GM19240 (cell line): ENCODE data around the gene ANO9.
A peak's percentile ranks its signal among the peaks of the same experiment; 100 is the strongest.

Experiments
- DNase-seq: peaks from one replicate; pipeline ENCODE4 v3.0.0; 2011; ENCODE audit warnings: low spot score; ENCODE audit not compliant: insufficient read length

ANO9 gene, protein sequence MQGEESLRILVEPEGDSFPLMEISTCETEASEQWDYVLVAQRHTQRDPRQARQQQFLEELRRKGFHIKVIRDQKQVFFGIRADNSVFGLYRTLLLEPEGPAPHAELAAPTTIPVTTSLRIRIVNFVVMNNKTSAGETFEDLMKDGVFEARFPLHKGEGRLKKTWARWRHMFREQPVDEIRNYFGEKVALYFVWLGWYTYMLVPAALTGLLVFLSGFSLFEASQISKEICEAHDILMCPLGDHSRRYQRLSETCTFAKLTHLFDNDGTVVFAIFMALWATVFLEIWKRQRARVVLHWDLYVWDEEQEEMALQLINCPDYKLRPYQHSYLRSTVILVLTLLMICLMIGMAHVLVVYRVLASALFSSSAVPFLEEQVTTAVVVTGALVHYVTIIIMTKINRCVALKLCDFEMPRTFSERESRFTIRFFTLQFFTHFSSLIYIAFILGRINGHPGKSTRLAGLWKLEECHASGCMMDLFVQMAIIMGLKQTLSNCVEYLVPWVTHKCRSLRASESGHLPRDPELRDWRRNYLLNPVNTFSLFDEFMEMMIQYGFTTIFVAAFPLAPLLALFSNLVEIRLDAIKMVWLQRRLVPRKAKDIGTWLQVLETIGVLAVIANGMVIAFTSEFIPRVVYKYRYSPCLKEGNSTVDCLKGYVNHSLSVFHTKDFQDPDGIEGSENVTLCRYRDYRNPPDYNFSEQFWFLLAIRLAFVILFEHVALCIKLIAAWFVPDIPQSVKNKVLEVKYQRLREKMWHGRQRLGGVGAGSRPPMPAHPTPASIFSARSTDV

DNA sequence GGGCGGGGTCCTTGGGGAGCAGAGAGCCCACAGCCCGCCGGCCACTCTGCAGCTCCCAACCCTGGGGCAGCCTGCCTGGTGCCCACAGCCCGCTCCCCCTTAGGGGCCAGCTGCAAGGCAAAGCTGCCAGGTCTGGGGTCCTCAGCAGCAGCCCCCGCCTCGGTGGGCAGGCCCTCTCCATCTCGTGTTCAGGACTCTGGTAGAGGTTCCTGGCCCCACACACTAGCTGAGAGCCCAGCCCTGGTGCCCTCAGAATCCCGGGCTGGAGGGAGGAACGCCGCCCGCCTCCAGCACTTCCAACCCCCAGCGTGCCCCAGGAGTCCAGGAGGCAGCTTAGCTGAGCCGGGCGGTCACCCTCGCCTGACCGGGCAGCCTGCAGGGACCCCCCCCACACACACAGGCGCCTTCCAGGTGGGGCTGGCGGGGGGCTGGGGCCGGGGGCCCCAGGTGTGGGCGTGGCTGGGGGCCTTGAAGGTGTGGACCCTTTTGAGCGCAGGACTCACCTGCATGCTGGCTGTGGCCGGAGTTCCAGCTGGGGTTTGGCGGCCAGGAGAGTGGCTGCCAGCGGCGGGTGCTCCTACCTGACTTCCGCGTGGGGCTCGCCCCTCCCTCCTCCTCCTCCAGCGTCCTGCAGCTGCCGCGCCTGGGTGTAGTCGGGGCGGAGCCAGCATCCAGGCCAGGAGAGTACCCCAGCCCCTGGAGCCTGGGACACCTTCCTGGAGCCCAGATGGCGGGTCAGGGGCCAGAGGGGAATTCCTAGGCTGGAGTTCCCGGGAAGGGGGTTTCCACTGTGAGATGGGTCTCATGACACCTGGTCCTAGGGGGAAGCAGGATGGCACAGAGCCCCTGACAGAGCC, at the start of gene ANO9:
Gene ANO9 (minus strand): TSS at position 594 of the 857 bp plus-strand sequence. CDS start 85 bp downstream, at position 509.
- peak; percentile 86 for DNase-seq

DNA sequence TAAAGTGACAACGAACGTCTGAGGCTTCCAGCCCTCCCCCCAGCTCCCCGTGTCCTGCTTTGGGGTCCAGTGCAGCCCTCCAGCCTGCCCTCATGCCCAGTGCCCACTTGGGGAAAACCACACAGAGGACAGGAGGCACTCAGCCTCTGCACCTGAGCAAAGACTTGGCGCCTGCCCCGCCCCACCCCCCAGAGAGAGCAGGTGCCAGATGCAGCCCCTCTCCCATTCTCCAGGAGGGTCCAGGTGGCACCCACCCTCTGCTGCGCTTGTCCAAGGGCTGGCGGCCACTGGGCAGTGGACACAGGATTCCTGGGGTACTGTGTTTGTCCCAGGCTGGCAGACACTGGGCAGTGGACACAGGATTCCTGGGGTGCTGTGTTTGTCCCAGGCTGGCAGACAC, 49.5 kb upstream of the ANO9 start:
- no peak for DNase-seq

DNA sequence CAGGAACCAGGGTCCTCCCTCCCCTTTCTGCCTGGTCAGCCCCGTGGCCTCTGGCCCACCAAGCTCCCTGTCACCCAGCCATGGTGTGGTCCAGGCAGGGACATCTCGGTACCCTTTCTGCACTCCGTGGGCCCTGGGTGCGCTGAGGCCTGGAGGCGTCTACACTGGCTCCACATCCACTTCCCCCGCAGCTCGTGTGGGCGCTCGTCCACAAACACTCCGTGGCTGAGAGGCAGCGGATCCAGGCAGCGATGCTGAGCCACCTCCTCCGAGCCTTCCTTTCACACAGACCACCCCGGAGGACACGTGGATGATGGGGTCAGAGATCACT, 49.1 kb upstream of the ANO9 start:
- no peak for DNase-seq

DNA sequence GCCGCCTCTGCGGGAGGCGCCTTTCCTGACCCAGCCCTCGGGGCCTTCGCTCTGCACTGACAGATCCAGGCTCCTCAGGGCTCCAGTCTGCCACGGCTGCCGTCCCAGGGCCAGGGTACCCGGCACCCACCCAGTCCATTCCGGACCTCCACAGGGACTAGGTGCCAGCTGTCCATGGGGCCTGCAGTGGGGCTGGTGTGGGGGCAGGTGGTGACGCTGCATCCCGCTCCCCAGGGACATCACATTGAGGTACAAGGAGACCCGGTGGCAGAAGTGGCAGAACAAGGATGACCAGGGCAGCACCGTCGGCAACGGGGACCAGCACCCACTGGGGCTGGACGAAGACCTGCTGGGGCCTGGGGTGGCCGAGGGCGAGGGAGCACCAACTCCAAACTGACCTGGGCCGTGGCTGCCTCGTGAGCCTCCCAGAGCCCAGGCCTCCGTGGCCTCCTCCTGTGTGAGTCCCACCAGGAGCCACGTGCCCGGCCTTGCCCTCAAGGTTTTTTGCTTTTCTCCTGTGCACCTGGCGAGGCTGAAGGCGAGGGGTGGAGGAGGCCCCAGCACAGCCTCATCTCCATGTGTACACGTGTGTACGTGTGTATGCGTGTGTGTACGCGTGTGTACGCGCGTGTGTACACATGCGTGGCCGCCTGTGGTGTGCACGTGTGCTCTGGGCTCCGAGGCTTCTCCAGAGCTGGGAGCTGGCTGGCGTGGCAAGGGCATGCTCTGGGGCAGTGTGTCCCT, 48.5 kb upstream of the ANO9 start:
- no peak for DNase-seq

DNA sequence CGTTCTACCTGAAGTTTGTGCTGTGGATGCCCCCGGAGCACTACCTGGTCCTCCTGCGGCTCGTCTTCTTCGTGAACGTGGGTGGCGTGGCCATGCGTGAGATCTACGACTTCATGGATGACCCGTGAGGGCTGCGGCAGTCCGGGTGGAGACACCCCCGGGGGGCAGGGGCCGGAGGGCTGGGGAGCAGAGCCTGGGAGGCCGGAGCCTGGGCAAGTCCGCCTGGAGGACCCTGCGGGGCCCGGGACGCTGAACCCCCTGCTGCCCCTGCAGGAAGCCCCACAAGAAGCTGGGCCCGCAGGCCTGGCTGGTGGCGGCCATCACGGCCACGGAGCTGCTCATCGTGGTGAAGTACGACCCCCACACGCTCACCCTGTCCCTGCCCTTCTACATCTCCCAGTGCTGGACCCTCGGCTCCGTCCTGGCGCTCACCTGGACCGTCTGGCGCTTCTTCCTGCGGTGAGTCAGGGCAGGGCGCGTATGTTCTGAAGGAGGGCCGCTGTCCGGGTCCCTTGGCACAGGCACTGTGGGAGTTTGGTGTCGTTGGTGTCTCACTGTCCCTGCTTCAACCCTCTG, 47.9 kb upstream of the ANO9 start:
- no peak for DNase-seq

DNA sequence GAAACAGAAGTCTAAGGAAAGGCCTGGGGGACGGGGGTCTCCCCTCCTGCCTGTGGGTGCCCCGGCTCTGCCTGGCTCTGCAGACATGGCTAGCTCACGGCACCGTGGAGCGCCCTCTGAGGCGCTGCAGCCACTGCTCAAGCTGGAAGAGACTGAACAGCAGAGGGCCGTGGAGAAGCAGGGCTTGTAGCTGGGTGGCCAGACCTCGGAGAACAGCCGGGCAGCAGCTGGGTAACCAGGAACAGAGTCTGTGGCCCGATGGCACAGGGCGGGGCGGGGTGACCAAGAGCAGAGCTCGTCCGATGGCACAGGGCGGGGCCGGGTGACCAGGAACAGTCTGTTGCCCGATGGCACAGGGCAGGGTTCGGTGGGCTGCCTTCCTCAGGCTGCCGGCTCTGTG, 47.2 kb upstream of the ANO9 start:
- DNase-seq = no peak

DNA sequence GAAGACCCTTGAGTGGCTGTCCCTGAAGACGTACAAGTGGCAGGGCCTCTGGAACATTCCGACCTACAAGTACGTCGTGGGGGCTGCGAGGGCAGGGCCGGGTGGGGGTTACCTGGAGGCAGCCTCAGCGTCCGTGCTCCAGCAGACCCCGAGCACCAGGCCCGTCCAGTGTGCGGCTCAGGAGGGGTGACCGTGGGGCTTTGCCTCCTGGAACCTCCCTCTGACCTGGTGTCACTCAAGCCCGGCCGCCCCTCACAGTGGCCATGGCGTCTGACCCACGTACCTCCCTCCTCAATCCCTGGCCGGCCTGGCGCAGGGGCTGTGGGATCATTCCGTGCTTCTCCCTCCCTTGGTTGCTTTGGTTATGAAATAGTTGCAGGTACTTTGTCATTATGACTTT, 46.8 kb upstream of the ANO9 start:
- no peak for DNase-seq

DNA sequence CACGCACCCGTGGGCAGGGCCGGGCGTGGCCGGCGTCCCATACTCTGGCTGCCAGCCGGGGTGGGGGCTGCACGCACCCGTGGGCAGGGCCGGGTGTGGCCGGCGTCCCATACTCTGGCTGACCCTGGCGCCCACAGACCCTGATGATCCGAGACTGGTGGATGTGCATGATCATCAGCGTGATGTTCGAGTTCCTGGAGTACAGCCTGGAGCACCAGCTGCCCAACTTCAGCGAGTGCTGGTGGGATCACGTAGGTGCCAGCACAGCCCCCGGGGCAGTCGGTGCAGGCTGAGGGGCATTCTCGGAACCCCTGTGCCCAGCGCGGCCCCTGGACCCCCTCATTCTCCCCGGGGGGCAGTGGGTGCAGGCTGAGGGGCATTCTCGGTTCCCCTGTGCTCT, 46.3 kb upstream of the ANO9 start:
- no peak for DNase-seq

DNA sequence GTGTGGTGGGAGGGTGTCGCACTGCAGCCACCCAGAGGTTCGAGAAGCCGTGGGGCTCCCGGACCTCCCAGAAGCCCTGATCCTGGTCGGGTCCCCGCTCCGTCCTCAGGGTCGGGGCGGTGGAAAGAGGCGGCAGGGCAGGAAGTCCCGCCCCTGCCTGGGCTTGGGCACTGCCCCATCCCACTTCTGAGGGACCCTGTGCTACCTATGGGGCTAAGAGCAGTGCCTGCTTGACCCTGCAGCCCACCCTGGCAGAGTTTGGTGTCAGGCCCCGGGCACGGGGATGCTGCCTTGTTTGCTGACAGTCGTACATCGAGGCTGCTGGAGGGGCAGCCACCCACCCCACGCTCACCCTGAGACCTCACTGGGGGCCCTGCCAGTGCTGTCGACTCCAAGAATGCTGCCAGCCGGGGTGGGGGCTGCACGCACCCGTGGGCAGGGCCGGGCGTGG, 45.8 kb upstream of the ANO9 start:
- DNase-seq = no peak

DNA sequence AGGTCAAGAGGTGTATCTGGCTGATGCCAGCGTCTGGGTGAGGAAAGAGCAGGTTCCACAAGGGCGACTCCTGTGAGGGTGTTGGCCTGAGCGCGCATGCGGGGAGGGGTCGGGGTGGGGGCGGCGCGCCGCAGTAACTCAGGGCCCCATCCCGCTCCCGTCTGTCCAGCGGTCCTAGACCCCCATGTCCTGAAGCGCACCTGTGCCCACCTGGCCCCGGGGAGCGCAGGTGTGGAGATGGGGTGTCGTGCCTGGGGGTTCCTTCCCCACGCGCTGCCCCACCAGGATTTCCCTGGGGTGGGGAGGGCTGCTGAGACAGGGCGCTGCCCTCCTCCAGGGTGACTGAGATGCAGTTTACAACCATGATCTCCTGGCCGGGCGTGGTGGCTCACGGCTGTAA, 44.4 kb upstream of the ANO9 start:
- no peak for DNase-seq

DNA sequence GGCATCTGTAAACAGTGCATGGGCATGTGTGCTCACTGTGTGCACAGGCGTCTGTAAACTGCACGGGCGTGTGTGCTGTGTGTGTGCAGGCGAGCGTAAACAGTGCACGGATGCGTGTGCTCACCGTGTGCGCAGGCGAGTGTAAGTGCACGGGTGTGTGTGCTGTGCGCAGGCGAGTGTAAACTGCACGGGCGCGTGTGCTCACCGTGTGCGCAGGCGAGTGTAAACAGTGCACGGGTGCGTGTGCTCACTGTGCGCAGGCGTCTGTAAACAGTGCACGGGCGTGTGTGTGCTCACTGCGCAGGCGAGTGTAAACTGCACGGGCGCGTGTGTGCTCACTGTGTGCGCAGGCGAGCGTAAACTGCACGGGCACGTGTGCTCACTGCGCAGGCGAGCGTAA, 42.8 kb upstream of the ANO9 start:
- no peak for DNase-seq

DNA sequence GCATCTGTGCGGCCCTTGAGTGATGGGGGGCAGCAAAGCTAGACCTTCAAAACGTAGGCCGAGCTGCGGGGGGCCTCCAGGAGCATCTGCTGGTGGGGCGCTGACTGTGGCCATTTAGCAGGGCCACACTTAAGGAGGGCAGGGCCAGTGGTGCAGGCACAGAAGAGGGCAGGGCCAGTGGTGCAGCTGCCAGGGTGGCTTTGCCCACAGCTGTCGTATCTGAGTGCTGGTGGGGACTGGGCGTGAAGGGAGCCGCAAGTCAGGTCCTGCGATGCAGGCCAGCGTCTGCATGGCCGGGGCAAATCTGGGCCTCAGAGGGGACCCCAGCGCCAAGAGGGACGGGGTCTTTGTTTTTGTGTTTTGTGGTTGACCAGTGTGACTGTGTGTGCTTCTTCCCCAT, 37.5 kb upstream of the ANO9 start:
- no peak for DNase-seq

DNA sequence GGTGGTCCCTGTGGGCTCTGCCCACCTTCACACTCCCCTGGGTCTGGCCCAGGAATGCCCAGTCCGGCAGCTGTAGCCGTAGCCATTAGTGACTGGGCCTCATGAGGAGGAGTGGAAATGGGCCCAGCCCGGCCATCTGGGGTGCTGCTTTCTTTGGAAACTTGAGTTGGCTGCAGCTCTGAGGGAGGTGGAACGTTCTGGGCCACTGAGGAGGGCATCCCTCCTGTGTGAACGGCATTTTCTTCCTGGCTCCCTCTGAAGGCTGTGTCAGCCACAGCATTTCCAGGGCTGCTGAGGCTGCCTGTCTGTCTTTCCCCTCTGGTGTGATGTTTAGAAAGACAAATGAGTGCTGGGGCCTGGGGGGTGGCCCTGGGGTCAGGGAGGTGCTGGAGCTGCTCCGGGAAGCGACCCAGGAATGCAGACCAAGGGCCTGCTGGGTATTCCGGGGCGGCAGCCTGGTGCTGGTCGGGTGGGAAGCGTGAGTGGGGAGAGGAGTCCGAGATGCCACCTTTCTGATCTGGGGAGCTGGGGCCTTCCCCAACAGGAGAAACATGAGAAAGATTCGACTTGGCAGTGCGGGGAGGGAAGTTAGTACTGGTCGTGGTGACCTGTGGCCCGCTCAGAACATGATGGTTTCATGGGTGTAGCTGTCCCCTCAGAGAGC, 35.4 kb upstream of the ANO9 start:
- no peak for DNase-seq

DNA sequence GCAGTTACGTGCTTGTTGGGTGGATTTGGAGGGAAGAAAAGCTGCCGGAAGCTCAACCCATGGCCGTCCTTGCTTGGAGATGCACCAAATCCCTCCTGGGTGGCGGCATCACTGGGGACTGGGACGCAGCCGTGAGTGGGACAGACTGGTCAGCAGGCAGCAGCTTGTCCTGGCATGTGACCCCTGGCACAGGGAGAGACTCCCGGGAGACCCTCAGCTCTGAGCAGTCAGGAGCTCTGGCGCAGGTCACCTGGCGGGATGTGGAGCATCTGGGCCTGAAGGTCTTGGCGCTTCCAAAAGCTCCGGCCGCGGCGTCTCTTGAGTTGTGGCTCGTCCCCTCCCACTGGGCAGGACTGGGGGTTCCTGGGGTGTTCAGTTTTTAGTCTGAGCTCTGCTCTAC, 34.6 kb upstream of the ANO9 start:
- DNase-seq = no peak

DNA sequence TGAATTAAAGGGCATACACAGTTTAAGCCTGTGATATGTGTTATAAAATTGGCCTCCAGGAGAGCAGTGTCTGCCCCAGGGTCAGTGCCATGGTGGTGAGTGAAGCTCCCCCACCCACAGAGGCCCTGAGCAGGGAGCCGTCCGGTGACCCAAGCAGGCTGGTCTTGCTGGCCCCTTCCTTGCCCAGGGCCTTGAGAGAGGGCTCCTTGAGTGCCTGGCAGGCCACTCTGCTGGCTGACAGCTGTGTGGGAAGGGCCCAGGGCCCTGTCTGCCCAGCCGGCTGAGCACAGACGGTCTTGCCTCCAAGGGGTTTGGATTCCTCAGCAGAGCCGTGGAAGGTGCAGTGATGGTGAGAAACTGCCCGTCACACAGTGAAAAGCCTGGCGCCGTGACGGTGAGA, 34.1 kb upstream of the ANO9 start:
- no peak for DNase-seq

DNA sequence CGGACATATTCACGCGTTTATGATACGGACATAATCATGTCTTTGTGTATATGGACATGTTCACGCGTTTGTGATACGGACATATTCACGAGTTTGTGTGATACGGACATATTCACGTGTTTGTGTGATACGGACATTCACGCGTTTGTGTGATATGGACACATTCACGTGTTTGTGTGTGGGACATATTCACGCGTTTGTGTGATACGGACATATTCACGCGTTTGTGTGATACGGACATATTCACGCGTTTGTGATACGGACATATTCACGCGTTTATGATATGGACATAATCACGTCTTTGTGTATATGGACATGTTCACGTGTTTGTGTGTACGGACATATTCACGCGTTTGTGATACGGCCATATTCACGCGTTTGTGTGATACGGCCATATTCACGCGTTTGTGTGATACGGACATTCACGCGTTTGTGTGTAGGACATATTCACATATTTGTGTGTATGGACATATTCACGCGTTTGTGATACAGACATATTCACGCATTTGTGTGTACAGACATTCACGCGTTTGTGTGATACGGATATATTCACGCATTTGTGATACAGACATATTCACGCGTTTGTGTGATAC, 33.2 kb upstream of the ANO9 start:
- no peak for DNase-seq

DNA sequence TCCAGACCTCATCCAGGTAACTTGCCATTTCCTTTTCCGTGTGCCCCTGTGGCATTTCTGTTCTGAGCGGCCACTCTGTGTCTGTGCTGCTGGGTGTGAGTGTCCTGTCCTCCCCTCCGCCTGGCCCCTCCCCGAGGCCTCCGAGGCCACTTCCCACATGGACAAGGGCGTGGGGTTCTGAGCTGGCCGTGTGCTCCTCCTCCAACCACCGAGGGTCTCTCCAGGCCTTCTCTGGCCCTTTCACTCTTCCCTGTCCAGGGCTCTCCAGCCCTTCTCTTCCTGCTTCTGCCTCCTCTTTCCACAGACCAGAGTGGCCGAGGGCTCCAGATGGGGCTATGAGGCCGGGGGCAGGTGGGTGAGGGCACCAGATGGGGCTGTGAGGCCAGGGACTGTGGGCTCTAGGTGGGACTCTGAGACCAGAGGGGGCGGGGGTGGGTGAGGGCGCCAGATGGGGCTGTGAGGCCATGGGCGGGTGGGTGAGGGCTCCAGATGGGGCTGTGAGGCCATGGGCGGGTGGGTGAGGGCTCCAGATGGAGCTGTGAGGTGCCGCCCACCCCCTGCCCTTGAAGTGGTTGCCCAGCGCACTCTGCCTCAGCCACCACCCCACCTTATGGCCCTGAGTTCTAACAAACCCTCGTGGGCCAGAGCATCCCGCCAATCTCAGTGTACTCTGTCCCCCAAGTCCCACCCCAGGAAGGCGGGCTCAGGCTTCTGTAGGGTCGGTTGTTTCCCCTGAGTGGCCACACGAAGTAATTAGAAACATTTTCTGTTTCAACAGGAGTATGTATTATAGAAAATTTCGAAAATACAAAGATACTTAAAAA, 32.4 kb upstream of the ANO9 start:
- DNase-seq = no peak

DNA sequence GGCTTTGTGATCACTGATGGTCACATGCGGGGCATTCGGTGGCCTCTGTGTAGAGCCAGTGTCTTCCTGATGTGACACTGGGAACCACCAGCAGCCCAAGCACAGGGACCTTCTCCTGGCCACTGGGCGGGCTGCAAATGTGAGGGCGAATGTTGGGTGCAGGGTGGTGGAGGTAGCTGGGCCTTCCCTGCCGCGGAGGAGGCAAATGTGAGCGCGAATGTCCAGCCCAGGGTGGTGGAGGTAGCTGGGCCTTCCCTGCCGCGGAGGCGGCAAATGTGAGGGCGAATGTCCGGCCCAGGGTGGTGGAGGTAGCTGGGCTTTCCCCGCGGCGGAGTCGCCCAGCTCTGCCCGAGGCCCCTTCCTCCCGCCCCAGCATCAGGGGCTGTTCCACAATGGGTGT, 31.6 kb upstream of the ANO9 start:
- no peak for DNase-seq

DNA sequence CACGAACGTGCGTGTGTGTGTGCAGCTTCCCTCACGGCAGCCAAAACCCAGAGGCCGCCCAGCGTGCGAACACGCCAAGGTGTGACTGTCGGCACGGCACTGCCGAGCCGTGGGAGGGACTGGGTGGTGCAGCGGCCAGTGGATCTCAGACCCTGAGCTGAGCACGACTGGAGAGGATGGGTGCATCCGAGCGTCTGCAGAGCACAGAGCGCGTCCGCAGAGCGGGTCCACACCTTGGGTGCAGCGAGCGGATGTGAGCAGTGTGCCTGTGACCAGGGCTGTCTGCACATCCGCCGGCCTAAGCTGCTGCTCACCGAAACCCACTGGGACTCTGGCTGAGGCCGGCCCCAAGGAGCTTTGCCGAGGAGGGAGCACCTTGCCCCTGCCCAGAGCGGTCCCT, 31.0 kb upstream of the ANO9 start:
- no peak for DNase-seq
